Smooth muscle cell (in vitro differentiated cells): ENCODE measurements around the gene PCK2. TPM values are rescaled to one million over a fixed set of nuclear protein-coding genes. Genes with fewer than 3 reads are reported as not detected.

Source experiments
- DNase-seq: peaks from one replicate; lab custom pipeline; 2025; ENCODE audit not compliant: unreplicated experiment; lab: John Stamatoyannopoulos, UW
- H2AFZ ChIP-seq: fragments of 200-600 bp; sonication (generic); 2 replicates; pipeline ENCODE4 v1.6.0; 2016; ENCODE audit warnings: antibody characterized with exemption, low read depth, mild to moderate bottlenecking
- H3F3A ChIP-seq: fragments of 200-600 bp; sonication (generic); 2 replicates; pipeline ENCODE4 v1.6.0; 2017; ENCODE audit warnings: antibody characterized with exemption, low read depth
- H3K27ac ChIP-seq: fragments of 200-600 bp; sonication (generic); 2 replicates; pipeline ENCODE4 v1.5.1; 2016; ENCODE audit warnings: low read depth, mild to moderate bottlenecking
- H3K27me3 ChIP-seq: fragments of 200-600 bp; sonication (generic); 2 replicates; pipeline ENCODE4 v1.6.1; 2016; ENCODE audit warnings: low read depth, mild to moderate bottlenecking
- H3K36me3 ChIP-seq: fragments of 200-600 bp; sonication (generic); 2 replicates; pipeline ENCODE4 v1.5.1; 2016; ENCODE audit warnings: low read depth
- H3K4me1 ChIP-seq: fragments of 200-600 bp; sonication (generic); 2 replicates; pipeline ENCODE4 v1.5.1; 2016; ENCODE audit warnings: low read depth
- H3K4me2 ChIP-seq: fragments of 200-600 bp; sonication (generic); 2 replicates; pipeline ENCODE4 v1.6.0; 2016; ENCODE audit warnings: mild to moderate bottlenecking
- H3K4me3 ChIP-seq: fragments of 200-600 bp; sonication (generic); 2 replicates; pipeline ENCODE4 v1.5.1; 2016; ENCODE audit warnings: mild to moderate bottlenecking
- H3K79me2 ChIP-seq: fragments of 200-600 bp; sonication (generic); 2 replicates; pipeline ENCODE4 v1.6.0; 2016; ENCODE audit warnings: low read depth, mild to moderate bottlenecking
- H3K9ac ChIP-seq: fragments of 200-600 bp; sonication (generic); 2 replicates; pipeline ENCODE4 v1.6.0; 2016; ENCODE audit warnings: low read depth
- H3K9me3 ChIP-seq: fragments of 200-600 bp; sonication (generic); replicated peaks from 2 replicates; pipeline ENCODE4 v1.5.1; 2016; ENCODE audit warnings: low read depth
- H4K20me1 ChIP-seq: fragments of 200-600 bp; sonication (generic); 2 replicates; pipeline ENCODE4 v1.6.0; 2016; ENCODE audit warnings: low read depth
- whole genome bisulfite sequencing: methylation state at CpG from one replicate; pipeline ENCODE4 v1.1.7; 2016; ENCODE audit warnings: low lambda C conversion rate; 5-methylcytosine and 5-hydroxymethylcytosine counted together
- polyA plus RNA-seq: library from polyadenylated mRNA; unstranded; fragments of >200 nt; fragmentation: Nextera tagmentation; extraction: Ambion mirVana; gene quantifications from 2 replicates; pipeline ENCODE4 v1.2.1, GENCODE V29; 2016
- total RNA-seq: library from RNA; depleted of rRNA; stranded (reverse); fragments of >200 nt; gene quantifications from 2 replicates; pipeline ENCODE4 v1.2.3, GENCODE V29; 2014
- TF ChIP-seq, protein P1 (sequence below): fragments of 200-600 bp; sonication (generic); IDR thresholded peaks from 2 replicates; pipeline ENCODE4 v1.5.1; 2017; ENCODE audit warnings: borderline replicate concordance, mild to moderate bottlenecking, antibody characterized with exemption; ENCODE audit not compliant: insufficient read depth, poor library complexity, severe bottlenecking

PCK2 gene
- total and polyA plus RNA-seq, 2 experiments from 2014 or later = 21.5 to 40.4 TPM

DNA sequence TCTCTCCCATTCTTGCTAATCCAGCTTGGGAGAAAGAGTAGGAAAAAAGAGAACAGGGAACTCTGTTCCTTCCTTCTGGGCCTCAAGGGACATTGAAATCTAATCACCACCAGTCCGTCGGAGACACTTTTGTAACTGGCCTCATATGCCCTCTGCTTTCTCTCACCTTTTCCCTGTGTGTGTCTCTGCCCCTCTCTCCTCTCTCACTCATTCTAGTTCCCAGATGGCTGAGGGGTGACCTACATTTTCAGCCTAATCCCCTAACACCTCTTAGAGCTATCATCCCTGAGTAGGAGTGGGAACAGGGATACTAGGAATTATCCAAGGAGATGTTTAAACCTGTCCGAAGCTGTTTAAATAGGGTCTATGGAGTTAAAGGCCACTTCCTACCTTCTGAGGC is 8.9 kb upstream of the PCK2 start:
- no peak overlapping the region for H3K27ac ChIP-seq
- no peaks in the 10 kb centered on the region for H4K20me1 ChIP-seq
- H3K9me3 ChIP-seq = no peaks in the 10 kb centered on the region
- H3K79me2 ChIP-seq = no peaks in the 10 kb centered on the region
- no peaks in the 10 kb centered on the region for H3K36me3 ChIP-seq
- peaks cover 16% of the 10 kb centered on the region for H3K4me1 ChIP-seq
- no peak for DNase-seq
- WGBS = 80% methylated on average over 3 of the region's 3 CpGs
- no peaks in the 10 kb centered on the region for H3F3A ChIP-seq
- TF ChIP-seq, protein P1, sequence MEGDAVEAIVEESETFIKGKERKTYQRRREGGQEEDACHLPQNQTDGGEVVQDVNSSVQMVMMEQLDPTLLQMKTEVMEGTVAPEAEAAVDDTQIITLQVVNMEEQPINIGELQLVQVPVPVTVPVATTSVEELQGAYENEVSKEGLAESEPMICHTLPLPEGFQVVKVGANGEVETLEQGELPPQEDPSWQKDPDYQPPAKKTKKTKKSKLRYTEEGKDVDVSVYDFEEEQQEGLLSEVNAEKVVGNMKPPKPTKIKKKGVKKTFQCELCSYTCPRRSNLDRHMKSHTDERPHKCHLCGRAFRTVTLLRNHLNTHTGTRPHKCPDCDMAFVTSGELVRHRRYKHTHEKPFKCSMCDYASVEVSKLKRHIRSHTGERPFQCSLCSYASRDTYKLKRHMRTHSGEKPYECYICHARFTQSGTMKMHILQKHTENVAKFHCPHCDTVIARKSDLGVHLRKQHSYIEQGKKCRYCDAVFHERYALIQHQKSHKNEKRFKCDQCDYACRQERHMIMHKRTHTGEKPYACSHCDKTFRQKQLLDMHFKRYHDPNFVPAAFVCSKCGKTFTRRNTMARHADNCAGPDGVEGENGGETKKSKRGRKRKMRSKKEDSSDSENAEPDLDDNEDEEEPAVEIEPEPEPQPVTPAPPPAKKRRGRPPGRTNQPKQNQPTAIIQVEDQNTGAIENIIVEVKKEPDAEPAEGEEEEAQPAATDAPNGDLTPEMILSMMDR = no peak
- H2AFZ ChIP-seq = no peak overlapping the region
- H3K9ac ChIP-seq = no peak overlapping the region
- no peak overlapping the region for H3K4me2 ChIP-seq
- no peak overlapping the region for H3K4me3 ChIP-seq
- peaks cover 19% of the 10 kb centered on the region for H3K27me3 ChIP-seq

DNA sequence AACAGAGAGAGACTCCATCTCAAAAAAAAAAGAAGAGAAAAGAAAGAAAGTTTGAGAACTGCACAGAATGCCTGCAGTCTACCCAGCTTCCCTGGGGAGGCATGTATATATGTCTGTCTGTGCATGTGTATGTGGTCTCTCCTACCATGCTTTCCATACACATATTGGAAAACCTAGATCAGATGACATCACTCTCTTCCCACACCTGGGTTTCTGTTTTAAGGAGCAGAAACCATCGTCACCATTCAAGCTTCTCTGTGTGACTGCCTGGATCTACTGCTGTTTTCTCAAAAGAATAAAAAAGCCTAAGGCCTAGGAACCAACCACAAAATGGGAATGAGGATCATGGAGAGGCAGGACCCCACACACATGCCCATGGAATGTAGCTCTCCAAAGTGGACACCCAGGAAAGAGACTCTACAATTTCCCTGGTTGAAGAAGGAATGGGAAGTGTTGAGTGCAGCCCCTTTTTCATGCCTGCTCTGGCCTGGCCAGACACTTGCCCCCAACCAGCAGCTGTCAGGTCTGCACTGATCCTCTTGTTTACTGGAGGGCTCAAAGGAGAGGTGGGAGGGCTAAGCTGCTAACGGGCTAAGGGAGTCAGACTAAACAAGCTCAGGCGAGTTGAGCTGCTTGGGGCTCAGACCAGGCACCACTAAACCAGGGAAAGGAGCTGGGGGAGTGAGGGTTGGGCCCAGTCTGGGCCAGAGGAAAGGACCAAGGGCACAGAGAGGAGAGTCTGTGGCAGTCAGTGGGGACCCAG is 7.7 kb upstream of the PCK2 start:
- no peaks in the 10 kb centered on the region for H3F3A ChIP-seq
- no peak for DNase-seq
- TF ChIP-seq, protein P1 = no peak

DNA sequence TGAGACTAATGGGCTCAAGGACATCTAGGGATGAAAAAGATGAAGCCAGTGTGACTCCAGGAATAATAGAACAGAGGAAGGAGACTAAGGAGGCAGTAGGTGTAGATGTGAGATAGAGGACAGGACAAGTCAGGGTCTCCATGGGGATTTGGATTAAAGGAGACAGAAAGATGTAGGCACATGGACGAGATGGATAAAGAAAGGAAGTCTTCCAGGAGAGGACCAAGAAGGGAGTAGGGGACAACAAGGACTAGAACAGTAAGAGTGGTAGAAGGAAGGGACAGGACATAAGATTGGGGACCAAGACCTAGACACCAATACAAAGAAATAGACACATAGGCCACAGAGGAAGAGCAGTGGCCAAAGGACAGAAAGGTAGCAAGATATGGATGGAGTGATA is 7.1 kb upstream of the PCK2 start:
- H3F3A ChIP-seq = no peaks in the 10 kb centered on the region
- TF ChIP-seq, protein P1 = no peak
- no peak overlapping the region for H3K4me2 ChIP-seq
- H3K27me3 ChIP-seq = peaks cover 5% of the 10 kb centered on the region
- no peaks in the 10 kb centered on the region for H4K20me1 ChIP-seq
- no peaks in the 10 kb centered on the region for H3K9me3 ChIP-seq
- H3K79me2 ChIP-seq = no peaks in the 10 kb centered on the region
- no peak overlapping the region for H3K4me3 ChIP-seq
- H3K27ac ChIP-seq = no peak overlapping the region
- no peaks in the 10 kb centered on the region for H3K36me3 ChIP-seq
- no peak for DNase-seq
- H3K4me1 ChIP-seq = peaks cover 3% of the 10 kb centered on the region
- no peak overlapping the region for H3K9ac ChIP-seq
- no peak overlapping the region for H2AFZ ChIP-seq
- 79% methylated on average over 1 of the region's 1 CpG for WGBS

More for the DNA sequence above, 7.7 kb upstream of the PCK2 start:
- no peaks in the 10 kb centered on the region for H4K20me1 ChIP-seq
- H3K9me3 ChIP-seq = no peaks in the 10 kb centered on the region
- H3K4me3 ChIP-seq = no peak overlapping the region
- WGBS = 43% methylated on average over 3 of the region's 3 CpGs
- no peak overlapping the region for H3K4me2 ChIP-seq
- H3K4me1 ChIP-seq = peaks cover 8% of the 10 kb centered on the region
- no peak overlapping the region for H2AFZ ChIP-seq
- H3K27ac ChIP-seq = no peak overlapping the region
- peaks cover 10% of the 10 kb centered on the region for H3K27me3 ChIP-seq
- no peaks in the 10 kb centered on the region for H3K36me3 ChIP-seq
- no peaks in the 10 kb centered on the region for H3K79me2 ChIP-seq
- H3K9ac ChIP-seq = no peak overlapping the region

DNA sequence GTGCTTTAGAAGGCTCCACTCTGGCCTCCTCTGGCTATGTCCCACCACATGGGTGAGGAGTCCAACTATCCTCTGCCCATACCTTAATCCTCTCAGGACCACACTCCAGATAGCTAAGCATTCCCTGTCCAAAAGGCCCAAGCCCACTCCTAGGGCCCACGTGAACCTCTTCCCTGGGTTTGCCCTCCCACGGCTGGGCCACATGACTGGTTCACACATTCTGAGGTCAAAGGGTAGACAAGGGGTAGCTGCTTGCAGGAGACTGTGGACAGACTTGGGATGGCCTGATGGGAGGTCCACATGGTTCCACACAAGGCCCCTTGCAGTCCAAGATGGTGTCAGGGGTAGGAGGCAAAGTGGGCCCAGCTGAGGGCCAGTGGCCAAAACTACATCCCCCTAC is 6.0 kb upstream of the PCK2 start:
- 91% methylated on average over 2 of the region's 2 CpGs for WGBS

More for the DNA sequence above, 6.0 kb upstream of the PCK2 start:
- DNase-seq = no peak
- H3K79me2 ChIP-seq = no peaks in the 10 kb centered on the region
- no peak overlapping the region for H3K9ac ChIP-seq
- no peaks in the 10 kb centered on the region for H3K9me3 ChIP-seq
- H3K4me1 ChIP-seq = peaks cover 3% of the 10 kb centered on the region
- H3K36me3 ChIP-seq = no peaks in the 10 kb centered on the region
- H3F3A ChIP-seq = no peaks in the 10 kb centered on the region
- no peaks in the 10 kb centered on the region for H4K20me1 ChIP-seq
- H2AFZ ChIP-seq = no peak overlapping the region
- no peak overlapping the region for H3K27ac ChIP-seq
- TF ChIP-seq, protein P1 = no peak
- H3K4me2 ChIP-seq = no peak overlapping the region
- no peak overlapping the region for H3K4me3 ChIP-seq
- no peaks in the 10 kb centered on the region for H3K27me3 ChIP-seq
